ENCODE measurements around the gene FITM2.

The FITM2 gene

DNA sequence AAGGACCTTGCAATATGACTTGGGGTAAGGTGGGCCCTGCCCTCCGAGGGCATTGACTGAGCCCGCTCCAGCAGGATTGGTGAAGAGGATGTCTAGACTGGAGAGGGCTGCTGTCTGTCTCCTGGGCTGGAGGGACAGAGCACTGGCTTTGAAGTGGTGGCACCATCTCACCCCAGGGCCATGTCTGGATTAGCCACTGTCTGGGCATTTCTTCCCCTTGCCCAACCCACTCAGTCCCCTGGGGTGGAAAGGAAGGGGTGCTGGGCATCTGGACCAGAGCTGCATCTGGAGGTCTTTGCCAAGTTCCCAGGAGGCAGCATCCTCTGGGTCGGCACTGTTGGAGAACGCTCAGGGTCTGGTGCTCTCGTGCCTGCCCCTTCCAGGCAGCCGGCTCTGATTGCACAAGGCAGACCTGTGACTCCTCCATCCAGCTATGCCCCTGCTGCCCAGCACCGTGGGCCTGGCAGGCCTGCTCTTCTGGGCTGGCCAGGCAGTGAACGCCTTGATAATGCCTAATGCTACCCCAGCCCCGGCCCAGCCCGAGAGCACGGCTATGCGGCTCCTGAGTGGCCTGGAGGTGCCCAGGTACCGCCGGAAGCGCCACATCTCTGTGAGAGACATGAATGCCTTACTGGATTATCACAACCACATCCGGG, 25.9 kb upstream of the FITM2 start, which contains the start of gene R3HDML:
R3HDML (plus strand) TSS at position 319 of the 656 bp plus-strand sequence; CDS start at position 434, 115 bp downstream.
- no peak for DNase-seq (ENCODE audit: low read depth)
- TF ChIP-seq POLR2A (IDR thresholded peaks at IDR 0.05; ENCODE audit: extremely low read depth, insufficient read length) (no peak), MAX (IDR thresholded peaks at IDR 0.05; ENCODE audit: low read depth, low read length) (no peak)
- H3K4me3 ChIP-seq (ENCODE audit: low read depth, low read length) = no peak within 1 kb of the TSS

- no peak overlapping the region for H3K4me3 ChIP-seq (ENCODE audit: low read depth, low read length)
- TF ChIP-seq MYC (IDR thresholded peaks at IDR 0.05; ENCODE audit: low read depth, low read length) (no peak), CTCF (IDR thresholded peaks at IDR 0.05; ENCODE audit: low read depth, low read length) (no peak), MAX (IDR thresholded peaks at IDR 0.05; ENCODE audit: low read depth, low read length) (no peak), POLR2A (IDR thresholded peaks at IDR 0.05; ENCODE audit: extremely low read depth, insufficient read length) (no peak)
- DNase-seq (ENCODE audit: low read depth) = no peak
Measured at GRCh38 chr20:44336086-44336485, 25.1 kb upstream of the FITM2 start.

- DNase-seq (ENCODE audit: low read depth) = no peak
- TF ChIP-seq CTCF (IDR thresholded peaks at IDR 0.05; ENCODE audit: low read depth, low read length) = no peak
- no peak for TF ChIP-seq MYC (IDR thresholded peaks at IDR 0.05; ENCODE audit: low read depth, low read length)
- no peak for TF ChIP-seq POLR2A (IDR thresholded peaks at IDR 0.05; ENCODE audit: extremely low read depth, insufficient read length)
- no peak for TF ChIP-seq MAX (IDR thresholded peaks at IDR 0.05; ENCODE audit: low read depth, low read length)
- no peak overlapping the region for H3K4me3 ChIP-seq (ENCODE audit: low read depth, low read length)
Measured at GRCh38 chr20:44335675-44336074, 24.7 kb upstream of the FITM2 start.

GRCh38 chr20:44334709-44335108, 23.7 kb upstream of the FITM2 start:
- H3K4me3 ChIP-seq (ENCODE audit: low read depth, low read length) = no peak overlapping the region
- DNase-seq (ENCODE audit: low read depth) = no peak
- TF ChIP-seq MAX (IDR thresholded peaks at IDR 0.05; ENCODE audit: low read depth, low read length) (no peak), POLR2A (IDR thresholded peaks at IDR 0.05; ENCODE audit: extremely low read depth, insufficient read length) (no peak), MYC (IDR thresholded peaks at IDR 0.05; ENCODE audit: low read depth, low read length) (no peak), CTCF (IDR thresholded peaks at IDR 0.05; ENCODE audit: low read depth, low read length) (no peak)

GRCh38 chr20:44334306-44334705, 23.3 kb upstream of the FITM2 start:
- DNase-seq (ENCODE audit: low read depth) = no peak
- H3K4me3 ChIP-seq (ENCODE audit: low read depth, low read length) = no peak overlapping the region
- no peak for TF ChIP-seq MAX (IDR thresholded peaks at IDR 0.05; ENCODE audit: low read depth, low read length)
- TF ChIP-seq CTCF (IDR thresholded peaks at IDR 0.05; ENCODE audit: low read depth, low read length) = no peak
- no peak for TF ChIP-seq POLR2A (IDR thresholded peaks at IDR 0.05; ENCODE audit: extremely low read depth, insufficient read length)
- no peak for TF ChIP-seq MYC (IDR thresholded peaks at IDR 0.05; ENCODE audit: low read depth, low read length)

GRCh38 chr20:44331201-44331600, 20.2 kb upstream of the FITM2 start:
- TF ChIP-seq MYC (IDR thresholded peaks at IDR 0.05; ENCODE audit: low read depth, low read length) = no peak
- TF ChIP-seq MAX (IDR thresholded peaks at IDR 0.05; ENCODE audit: low read depth, low read length) = no peak
- TF ChIP-seq CTCF (IDR thresholded peaks at IDR 0.05; ENCODE audit: low read depth, low read length) = no peak
- no peak for TF ChIP-seq POLR2A (IDR thresholded peaks at IDR 0.05; ENCODE audit: extremely low read depth, insufficient read length)
- no peak for DNase-seq (ENCODE audit: low read depth)
- H3K4me3 ChIP-seq (ENCODE audit: low read depth, low read length) = no peak overlapping the region

Data from NB4 (cell line).